ENCODE results near the gene BCAS3.

BCAS3 gene

GRCh38 chr17:61404913-61405685, 727.4 kb downstream of the BCAS3 start:
- FAIRE-seq (no peak), DNase-seq (ENCODE audit: insufficient read length, low spot score) (peak; percentile 21)
- TF ChIP-seq SPI1 (IDR thresholded peaks at IDR 0.05; ENCODE audit: low read depth, low read length) (no peak), POU2F2 (IDR thresholded peaks at IDR 0.05; ENCODE audit: low read depth, low read length) (no peak), TAF1 (IDR thresholded peaks at IDR 0.05; ENCODE audit: low read depth, low read length) (no peak), POLR2AphosphoS5 (IDR thresholded peaks at IDR 0.05; ENCODE audit: low read depth, low read length) (no peak), POLR2A (IDR thresholded peaks at IDR 0.05; ENCODE audit: low read depth, low read length) (no peak), PAX5 (IDR thresholded peaks at IDR 0.05; ENCODE audit: insufficient read depth, low read length, severe bottlenecking) (no peak)

GRCh38 chr17:61405686-61406536, 728.3 kb downstream of the BCAS3 start:
- DNase-seq (ENCODE audit: insufficient read length, low spot score) (peak; percentile 16), FAIRE-seq (no peak)
- TF ChIP-seq TAF1 (IDR thresholded peaks at IDR 0.05; ENCODE audit: low read depth, low read length) (no peak), POLR2A (IDR thresholded peaks at IDR 0.05; ENCODE audit: low read depth, low read length) (no peak), POU2F2 (IDR thresholded peaks at IDR 0.05; ENCODE audit: low read depth, low read length) (no peak), PAX5 (IDR thresholded peaks at IDR 0.05; ENCODE audit: insufficient read depth, low read length, severe bottlenecking) (no peak), POLR2AphosphoS5 (IDR thresholded peaks at IDR 0.05; ENCODE audit: low read depth, low read length) (no peak), SPI1 (IDR thresholded peaks at IDR 0.05; ENCODE audit: low read depth, low read length) (no peak)

GRCh38 chr17:61406537-61406845, 728.8 kb downstream of the BCAS3 start:
- no peak for DNase-seq (ENCODE audit: insufficient read length, low spot score)
- FAIRE-seq, result no peak
- TF ChIP-seq POLR2A (IDR thresholded peaks at IDR 0.05; ENCODE audit: low read depth, low read length), result no peak
- TF ChIP-seq TAF1 (IDR thresholded peaks at IDR 0.05; ENCODE audit: low read depth, low read length), result no peak
- TF ChIP-seq PAX5 (IDR thresholded peaks at IDR 0.05; ENCODE audit: insufficient read depth, low read length, severe bottlenecking), result no peak
- no peak for TF ChIP-seq SPI1 (IDR thresholded peaks at IDR 0.05; ENCODE audit: low read depth, low read length)
- TF ChIP-seq POU2F2 (IDR thresholded peaks at IDR 0.05; ENCODE audit: low read depth, low read length), result no peak
- no peak for TF ChIP-seq POLR2AphosphoS5 (IDR thresholded peaks at IDR 0.05; ENCODE audit: low read depth, low read length)

GRCh38 chr17:61406971-61407911, 729.6 kb downstream of the BCAS3 start:
- TF ChIP-seq POU2F2 (IDR thresholded peaks at IDR 0.05; ENCODE audit: low read depth, low read length) (no peak), PAX5 (IDR thresholded peaks at IDR 0.05; ENCODE audit: insufficient read depth, low read length, severe bottlenecking) (no peak), POLR2AphosphoS5 (IDR thresholded peaks at IDR 0.05; ENCODE audit: low read depth, low read length) (no peak), POLR2A (IDR thresholded peaks at IDR 0.05; ENCODE audit: low read depth, low read length) (no peak), SPI1 (IDR thresholded peaks at IDR 0.05; ENCODE audit: low read depth, low read length) (no peak), TAF1 (IDR thresholded peaks at IDR 0.05; ENCODE audit: low read depth, low read length) (no peak)
- DNase-seq (ENCODE audit: insufficient read length, low spot score) (peak; percentile 6), FAIRE-seq (no peak)

DNA sequence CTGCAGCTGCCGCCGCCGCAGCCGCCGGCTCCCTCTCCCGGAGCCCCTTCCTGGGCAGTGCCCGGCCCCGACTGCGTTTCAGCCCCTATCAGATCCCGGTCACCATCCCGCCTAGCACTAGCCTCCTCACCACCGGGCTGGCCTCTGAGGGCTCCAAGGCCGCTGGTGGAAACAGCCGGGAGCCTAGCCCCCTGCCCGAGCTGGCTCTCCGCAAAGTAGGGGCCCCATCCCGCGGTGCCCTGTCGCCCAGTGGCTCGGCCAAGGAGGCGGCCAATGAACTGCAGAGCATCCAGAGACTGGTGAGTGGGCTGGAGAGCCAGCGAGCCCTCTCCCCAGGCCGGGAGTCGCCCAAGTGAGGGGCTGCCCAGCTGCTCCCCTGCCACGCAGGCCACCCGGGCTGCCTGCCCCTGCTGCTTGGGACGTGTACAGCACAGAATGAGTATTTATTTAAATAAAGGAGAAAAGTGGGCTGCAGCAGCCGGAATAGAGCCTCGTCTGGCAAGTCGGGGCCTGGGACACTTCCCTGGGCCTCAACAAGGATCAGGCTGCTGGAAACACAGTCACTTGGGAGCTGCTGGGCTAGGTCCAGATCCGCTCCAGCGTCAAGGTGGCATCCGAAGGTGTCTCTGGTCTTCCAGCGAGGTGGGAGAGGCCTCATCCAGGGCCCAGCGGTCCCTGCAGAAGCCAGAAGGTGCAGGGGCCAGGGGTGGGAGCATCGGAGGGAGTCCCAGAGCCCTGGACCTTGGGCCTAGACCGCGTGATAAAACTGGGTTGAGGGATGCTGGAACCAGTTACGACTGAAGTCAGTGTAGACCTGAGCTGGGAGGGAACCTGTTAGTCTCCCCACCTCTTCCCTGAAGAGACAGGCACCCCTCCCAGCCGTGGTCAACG, 730.7 kb downstream of the BCAS3 start:
- FAIRE-seq, result no peak
- TF ChIP-seq SPI1 (IDR thresholded peaks at IDR 0.05; ENCODE audit: low read depth, low read length) (no peak), PAX5 (IDR thresholded peaks at IDR 0.05; ENCODE audit: insufficient read depth, low read length, severe bottlenecking) (no peak), POLR2AphosphoS5 (IDR thresholded peaks at IDR 0.05; ENCODE audit: low read depth, low read length) (no peak), POLR2A (IDR thresholded peaks at IDR 0.05; ENCODE audit: low read depth, low read length) (no peak), TAF1 (IDR thresholded peaks at IDR 0.05; ENCODE audit: low read depth, low read length) (no peak), POU2F2 (IDR thresholded peaks at IDR 0.05; ENCODE audit: low read depth, low read length) (no peak)
- DNase-seq (ENCODE audit: insufficient read length, low spot score), result peak; percentile 9

DNA sequence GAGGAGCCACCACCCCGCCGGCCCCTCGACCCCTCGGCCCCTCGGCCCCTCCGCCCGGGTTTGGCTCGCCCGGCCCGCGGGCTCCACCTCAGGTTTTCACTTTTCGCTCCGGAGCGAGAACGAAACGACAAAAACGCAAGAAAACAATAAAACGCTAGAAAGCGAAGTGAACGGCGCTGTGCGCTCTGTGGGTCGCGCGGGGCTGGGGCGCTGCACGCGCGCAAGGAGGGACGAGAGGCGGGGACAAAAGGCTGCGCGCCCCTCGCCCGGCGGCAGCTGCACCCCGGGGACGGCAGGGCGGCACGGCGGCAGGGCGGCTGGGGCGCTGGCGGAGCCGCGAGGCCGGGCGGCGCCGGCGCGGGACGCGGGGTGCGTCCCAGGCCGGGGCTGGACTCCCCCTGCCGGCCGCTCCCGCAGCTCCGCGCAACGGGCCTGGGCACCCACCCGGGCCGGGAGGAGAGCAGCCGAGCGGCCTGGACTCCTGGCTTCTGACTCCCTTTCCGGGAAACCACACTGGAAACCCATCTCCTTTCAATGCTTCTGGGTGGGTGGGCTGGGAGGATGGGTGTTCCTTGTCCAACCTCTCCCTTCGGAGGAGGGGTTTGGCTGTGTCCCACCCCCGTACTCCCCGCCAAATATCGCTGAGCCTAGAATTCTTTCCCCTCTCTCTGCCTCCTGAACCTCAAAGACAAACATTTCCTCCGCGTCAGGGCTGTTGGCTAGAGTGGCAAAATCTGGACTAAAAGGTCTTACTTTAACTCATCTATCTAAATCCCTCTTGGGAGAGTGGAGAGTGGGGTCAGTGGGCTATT, 731.9 kb downstream of the BCAS3 start:
- TF ChIP-seq SPI1 (IDR thresholded peaks at IDR 0.05; ENCODE audit: low read depth, low read length) (no peak), POLR2A (IDR thresholded peaks at IDR 0.05; ENCODE audit: low read depth, low read length) (no peak), PAX5 (IDR thresholded peaks at IDR 0.05; ENCODE audit: insufficient read depth, low read length, severe bottlenecking) (no peak), TAF1 (IDR thresholded peaks at IDR 0.05; ENCODE audit: low read depth, low read length) (no peak), POU2F2 (IDR thresholded peaks at IDR 0.05; ENCODE audit: low read depth, low read length) (no peak), POLR2AphosphoS5 (IDR thresholded peaks at IDR 0.05; ENCODE audit: low read depth, low read length) (no peak)
- peak; percentile 74 for DNase-seq (ENCODE audit: insufficient read length, low spot score)
- FAIRE-seq, result peak; percentile 80

- FAIRE-seq (no peak), DNase-seq (ENCODE audit: insufficient read length, low spot score) (peak; percentile 20)
- no peak for TF ChIP-seq POU2F2 (IDR thresholded peaks at IDR 0.05; ENCODE audit: low read depth, low read length)
- TF ChIP-seq POLR2A (IDR thresholded peaks at IDR 0.05; ENCODE audit: low read depth, low read length), result no peak
- no peak for TF ChIP-seq TAF1 (IDR thresholded peaks at IDR 0.05; ENCODE audit: low read depth, low read length)
- no peak for TF ChIP-seq PAX5 (IDR thresholded peaks at IDR 0.05; ENCODE audit: insufficient read depth, low read length, severe bottlenecking)
These were observed 732.7 kb downstream of the BCAS3 start for GRCh38 chr17:61410141-61411010.
